ENCODE results near the gene BRSK2.
A peak's percentile ranks its signal among the peaks of the same experiment; 100 is the strongest.

The BRSK2 gene

GRCh38 chr11:1382831-1383607 is 6.7 kb upstream of the BRSK2 start:
- H3K9me3 Mint-ChIP-seq, result peaks cover 4% of the 10 kb centered on the region
- H3K27ac Mint-ChIP-seq, result peak overlapping the region; percentile 90
- peaks cover 38% of the 10 kb centered on the region for H3K4me1 Mint-ChIP-seq
- ATAC-seq, result peak; percentile 89
- H3K4me3 Mint-ChIP-seq, result peak overlapping the region; percentile 79
- no peaks in the 10 kb centered on the region for H3K27me3 Mint-ChIP-seq
- H3K36me3 Mint-ChIP-seq, result no peaks in the 10 kb centered on the region

- Mint-ChIP-seq H3K4me1 (peaks cover 45% of the 10 kb centered on the region), H3K9me3 (peaks cover 4% of the 10 kb centered on the region), H3K4me3 (peak overlapping the region; percentile 79), H3K27me3 (no peaks in the 10 kb centered on the region), H3K27ac (peak overlapping the region; percentile 90), H3K36me3 (no peaks in the 10 kb centered on the region)
- ATAC-seq, result peak; percentile 65
Measured at GRCh38 chr11:1384199-1384970, 5.3 kb upstream of the BRSK2 start.

GRCh38 chr11:1387521-1387920 is 2.2 kb upstream of the BRSK2 start:
- ATAC-seq, result no peak
- Mint-ChIP-seq H3K36me3 (no peaks in the 10 kb centered on the region), H3K27me3 (peaks cover 17% of the 10 kb centered on the region), H3K4me1 (peaks cover 47% of the 10 kb centered on the region), H3K27ac (peak overlapping the region; percentile 6), H3K9me3 (no peaks in the 10 kb centered on the region), H3K4me3 (peak overlapping the region; percentile 15)

GRCh38 chr11:1387961-1388762 is 1.6 kb upstream of the BRSK2 start:
- Mint-ChIP-seq H3K4me3 (peak overlapping the region; percentile 15), H3K4me1 (peaks cover 42% of the 10 kb centered on the region), H3K27me3 (peaks cover 24% of the 10 kb centered on the region), H3K9me3 (no peaks in the 10 kb centered on the region), H3K27ac (peak overlapping the region; percentile 6), H3K36me3 (no peaks in the 10 kb centered on the region)
- no peak for ATAC-seq

GRCh38 chr11:1388763-1389102 is 1.0 kb upstream of the BRSK2 start:
- peak overlapping the region; percentile 76 for H3K4me3 Mint-ChIP-seq
- H3K9me3 Mint-ChIP-seq, result no peaks in the 10 kb centered on the region
- H3K36me3 Mint-ChIP-seq, result no peaks in the 10 kb centered on the region
- H3K27me3 Mint-ChIP-seq, result peaks cover 29% of the 10 kb centered on the region
- peak overlapping the region; percentile 27 for H3K27ac Mint-ChIP-seq
- peaks cover 37% of the 10 kb centered on the region for H3K4me1 Mint-ChIP-seq
- ATAC-seq, result no peak

- Mint-ChIP-seq H3K27me3 (peaks cover 32% of the 10 kb centered on the region), H3K27ac (peak overlapping the region; percentile 27), H3K9me3 (no peaks in the 10 kb centered on the region), H3K4me1 (peaks cover 35% of the 10 kb centered on the region), H3K36me3 (no peaks in the 10 kb centered on the region), H3K4me3 (peak overlapping the region; percentile 76)
- ATAC-seq, result peak; percentile 96
Measured at GRCh38 chr11:1389103-1389931, 417 bp upstream of the BRSK2 start.

- peaks cover 23% of the 10 kb centered on the region for H3K4me1 Mint-ChIP-seq
- no peaks in the 10 kb centered on the region for H3K9me3 Mint-ChIP-seq
- H3K27me3 Mint-ChIP-seq, result peaks cover 34% of the 10 kb centered on the region
- no peak overlapping the region for H3K27ac Mint-ChIP-seq
- peak overlapping the region; percentile 44 for H3K4me3 Mint-ChIP-seq
- no peak for ATAC-seq
- no peaks in the 10 kb centered on the region for H3K36me3 Mint-ChIP-seq
Measured at GRCh38 chr11:1390569-1391164, 933 bp downstream of the BRSK2 start.

GRCh38 chr11:1391165-1392075 is 1.7 kb downstream of the BRSK2 start:
- Mint-ChIP-seq H3K27me3 (peaks cover 42% of the 10 kb centered on the region), H3K4me1 (peaks cover 23% of the 10 kb centered on the region), H3K4me3 (peak overlapping the region; percentile 44), H3K36me3 (no peaks in the 10 kb centered on the region), H3K9me3 (no peaks in the 10 kb centered on the region), H3K27ac (no peak overlapping the region)
- ATAC-seq, result no peak

- Mint-ChIP-seq H3K27ac (no peak overlapping the region), H3K4me1 (peaks cover 22% of the 10 kb centered on the region), H3K9me3 (no peaks in the 10 kb centered on the region), H3K27me3 (peaks cover 43% of the 10 kb centered on the region), H3K4me3 (no peak overlapping the region), H3K36me3 (no peaks in the 10 kb centered on the region)
- no peak for ATAC-seq
Measured at GRCh38 chr11:1392111-1392510, 2.4 kb downstream of the BRSK2 start.

- Mint-ChIP-seq H3K4me3 (no peak overlapping the region), H3K27me3 (peaks cover 43% of the 10 kb centered on the region), H3K36me3 (no peaks in the 10 kb centered on the region), H3K27ac (no peak overlapping the region), H3K9me3 (no peaks in the 10 kb centered on the region), H3K4me1 (peaks cover 18% of the 10 kb centered on the region)
- no peak for ATAC-seq
Measured at GRCh38 chr11:1392561-1392960, 2.8 kb downstream of the BRSK2 start.

GRCh38 chr11:1393038-1393710 is 3.4 kb downstream of the BRSK2 start:
- Mint-ChIP-seq H3K27ac (no peak overlapping the region), H3K36me3 (no peaks in the 10 kb centered on the region), H3K4me1 (peaks cover 15% of the 10 kb centered on the region), H3K27me3 (peaks cover 43% of the 10 kb centered on the region), H3K4me3 (no peak overlapping the region), H3K9me3 (no peaks in the 10 kb centered on the region)
- ATAC-seq, result no peak

GRCh38 chr11:1394936-1395772 is 5.4 kb downstream of the BRSK2 start:
- H3K9me3 Mint-ChIP-seq, result no peaks in the 10 kb centered on the region
- no peaks in the 10 kb centered on the region for H3K36me3 Mint-ChIP-seq
- no peak overlapping the region for H3K27ac Mint-ChIP-seq
- ATAC-seq, result peak; percentile 19
- peaks cover 56% of the 10 kb centered on the region for H3K27me3 Mint-ChIP-seq
- H3K4me3 Mint-ChIP-seq, result no peak overlapping the region
- peaks cover 7% of the 10 kb centered on the region for H3K4me1 Mint-ChIP-seq
